ENCODE data around the gene WFIKKN2. TPM values are rescaled to one million over a fixed set of nuclear protein-coding genes. Genes with fewer than 3 reads are reported as not detected.
A peak's percentile ranks its signal among the peaks of the same experiment; 100 is the strongest.

WFIKKN2 gene
- total RNA-seq, 1 donor from 2014 or later: 0.08 TPM

DNA sequence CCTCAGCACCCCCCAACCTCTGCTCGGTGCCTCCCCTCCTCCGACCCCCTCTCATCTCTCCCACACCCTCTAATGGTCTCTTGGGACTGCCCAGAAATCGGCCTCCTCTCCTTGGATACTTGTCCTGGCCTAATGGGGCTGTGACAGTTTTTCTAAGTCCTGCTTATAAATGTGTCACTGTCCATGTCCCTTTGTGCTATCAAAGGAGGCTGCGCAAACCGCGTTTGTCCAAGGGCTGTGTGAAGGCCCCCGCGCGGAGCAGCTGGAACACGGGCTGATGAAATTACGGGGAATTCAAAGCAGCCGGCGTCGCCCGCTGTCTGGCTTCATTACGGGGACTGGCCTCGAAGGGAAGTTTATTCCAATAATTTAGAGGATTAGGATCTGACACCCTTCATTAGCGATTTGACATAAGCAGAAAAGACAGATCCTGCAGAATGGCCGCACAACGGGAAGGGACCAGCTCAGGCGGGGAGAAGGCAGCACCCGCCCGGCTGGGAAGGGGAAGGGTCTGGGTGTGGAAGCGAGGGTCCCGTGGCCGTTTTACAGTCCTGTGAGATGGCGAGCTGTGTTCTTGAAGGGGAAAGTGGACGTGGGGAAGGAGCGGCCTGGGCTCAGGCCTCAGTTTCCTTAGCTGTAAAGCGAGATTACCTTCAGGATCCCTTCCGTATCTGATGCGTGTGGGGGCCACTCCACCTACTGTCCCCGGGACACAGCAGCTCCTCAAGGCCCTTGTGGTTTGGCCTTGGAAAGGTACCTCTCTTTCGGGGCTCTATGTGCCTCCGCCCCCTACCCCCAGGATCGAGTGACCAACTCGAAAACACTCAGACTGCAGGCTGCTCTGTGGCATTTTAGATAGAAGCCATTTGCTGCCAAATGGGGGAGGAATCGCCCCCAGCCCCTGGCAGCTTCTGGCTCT is 1.6 kb upstream of the WFIKKN2 start:
- DNase-seq (ENCODE audit: low spot score) (no peak), ATAC-seq (no peak)

DNA sequence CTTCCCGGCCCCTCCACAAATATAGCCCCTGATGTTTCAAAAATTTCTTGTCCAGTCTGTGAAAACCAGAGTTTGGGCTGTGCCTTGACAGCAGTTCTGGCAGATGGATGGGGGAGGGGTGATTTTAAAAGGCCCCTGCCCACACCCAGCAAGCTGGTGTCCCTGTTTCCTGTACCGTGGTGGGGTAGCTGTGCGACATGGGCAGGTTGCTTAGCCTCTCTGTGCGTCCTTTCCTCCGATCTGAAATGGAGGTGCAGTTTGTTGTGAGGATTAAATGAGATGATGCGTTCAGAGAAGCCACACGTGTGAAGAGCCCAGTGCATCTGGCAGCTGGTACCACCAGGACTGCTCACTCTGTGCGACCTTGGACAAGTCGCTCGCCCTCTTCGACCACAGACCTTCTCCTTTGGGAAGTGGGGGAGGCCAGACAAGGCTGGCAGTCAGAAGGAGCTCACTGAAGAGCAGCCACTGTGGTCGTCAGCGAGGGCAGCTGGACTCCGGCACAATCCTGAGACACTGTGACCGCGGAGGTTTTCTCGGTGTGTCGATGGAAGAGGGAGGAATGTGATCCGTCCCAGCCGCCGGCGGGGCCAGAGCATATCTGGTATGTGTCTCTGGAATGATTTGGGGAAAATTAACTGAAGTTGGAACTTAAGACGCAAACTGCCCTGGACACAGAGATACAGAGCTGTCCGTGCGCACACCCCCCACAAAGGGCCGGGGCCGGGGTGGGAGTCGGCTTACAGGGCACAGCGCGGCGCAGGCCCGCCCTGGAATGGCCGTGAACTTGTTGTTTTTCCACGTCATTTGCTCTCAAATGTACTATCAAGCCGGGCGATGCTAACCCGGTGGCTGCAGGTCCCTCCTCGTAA is 721 bp upstream of the WFIKKN2 start:
- DNase-seq (ENCODE audit: low spot score): no peak
- ATAC-seq: no peak

DNA sequence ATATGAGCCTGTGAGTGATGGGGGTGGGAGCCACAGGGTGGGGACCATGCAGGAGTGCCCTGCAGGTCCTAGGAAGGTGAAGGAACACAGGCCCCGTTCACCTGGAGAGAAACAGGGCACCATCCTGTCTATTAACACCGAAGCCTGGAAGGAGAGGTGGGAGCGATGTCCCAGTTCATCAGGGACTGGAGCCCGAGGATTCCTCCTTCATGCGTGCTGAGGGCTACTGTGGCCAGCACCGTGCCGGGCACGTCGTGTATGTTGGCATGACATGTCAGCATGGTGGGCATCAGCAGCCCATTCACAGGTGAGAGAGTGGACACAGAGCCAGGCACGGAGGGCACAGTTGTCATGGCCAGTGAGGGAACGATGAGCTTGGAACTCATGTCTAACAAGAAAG is 1.4 kb downstream of the WFIKKN2 start:
- DNase-seq (ENCODE audit: low spot score) (no peak), ATAC-seq (no peak)

DNA sequence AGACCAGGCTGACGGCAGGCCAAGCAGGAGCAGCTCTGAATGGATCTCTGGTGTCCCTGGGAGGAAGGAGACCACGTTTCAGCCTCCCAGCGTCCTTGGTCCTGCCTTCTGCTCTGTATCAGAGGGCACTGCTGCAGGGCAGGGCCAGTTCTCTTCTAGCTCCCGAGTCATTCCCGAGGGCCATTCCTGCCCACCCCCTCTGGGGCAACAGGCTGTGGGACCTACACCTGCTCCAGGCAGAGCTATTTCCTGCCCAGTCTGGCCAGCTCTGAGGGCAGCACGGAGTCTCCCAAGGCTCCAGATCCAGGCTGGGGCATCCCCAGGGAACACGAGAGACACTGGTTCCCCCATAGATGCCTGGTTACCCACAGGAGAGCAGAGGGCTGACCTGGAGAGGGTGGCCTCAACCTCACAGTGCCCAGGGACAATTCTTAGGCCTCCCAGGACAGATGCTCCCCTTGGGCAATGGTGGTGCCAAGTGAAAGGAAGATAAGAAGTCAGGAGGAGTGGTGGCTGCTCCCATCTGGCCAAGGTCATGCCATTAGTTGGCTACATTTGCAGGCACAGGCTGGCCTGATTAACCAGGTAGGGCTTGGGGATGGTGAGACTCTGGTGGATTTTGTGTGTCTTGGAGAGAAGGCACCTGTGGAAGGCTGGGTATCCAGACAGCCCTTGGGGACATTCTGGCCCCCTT is 2.0 kb downstream of the WFIKKN2 start:
- no peak for DNase-seq (ENCODE audit: low spot score)
- ATAC-seq: no peak

DNA sequence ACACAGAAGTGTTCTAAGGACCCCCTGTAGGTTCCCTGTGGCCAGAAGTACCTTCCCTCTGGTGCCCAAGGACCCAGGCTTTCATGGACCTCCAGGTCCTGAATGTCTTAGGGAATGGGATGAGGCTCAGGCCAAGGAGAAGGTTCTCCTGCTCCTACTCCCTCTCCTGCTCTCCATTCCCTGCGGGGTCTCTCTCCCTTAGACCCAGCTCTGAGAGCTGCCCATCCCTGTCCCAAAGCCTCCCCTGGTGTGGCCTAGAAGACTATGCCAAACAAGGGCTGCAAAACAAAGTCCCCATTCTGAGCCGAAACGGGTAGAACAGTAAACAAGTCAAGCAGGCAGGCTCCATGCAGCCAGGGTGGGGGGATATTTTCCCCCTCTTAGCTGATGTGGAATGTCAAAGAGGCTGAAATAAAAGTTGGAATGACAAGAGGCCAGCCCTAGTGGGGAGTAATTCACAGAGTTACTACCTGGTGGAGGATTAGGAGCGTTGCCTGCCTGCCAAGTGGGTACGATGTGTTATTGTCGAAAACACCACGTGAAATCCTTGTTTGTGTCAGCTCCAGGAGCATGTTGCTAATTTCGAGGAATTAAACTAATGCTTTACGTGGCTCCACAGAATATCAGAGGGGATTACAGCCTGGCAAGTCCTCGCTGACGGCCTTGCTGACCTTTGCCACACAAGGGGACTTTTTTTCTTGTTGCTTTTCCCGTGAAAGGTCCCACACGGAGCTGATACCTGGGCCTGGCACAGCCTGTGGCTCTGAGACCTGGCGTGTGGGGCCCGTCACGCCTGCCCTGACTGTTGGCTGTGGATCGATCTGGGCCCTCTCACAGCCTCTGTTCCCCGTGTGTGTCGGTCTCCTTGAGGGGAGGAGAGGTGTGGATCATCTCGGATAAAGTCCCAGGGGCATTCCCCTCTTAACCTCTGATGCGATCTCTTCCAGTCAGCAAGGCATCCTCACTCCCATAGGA is 2.9 kb downstream of the WFIKKN2 start:
- ATAC-seq: no peak
- DNase-seq (ENCODE audit: low spot score): no peak

DNA sequence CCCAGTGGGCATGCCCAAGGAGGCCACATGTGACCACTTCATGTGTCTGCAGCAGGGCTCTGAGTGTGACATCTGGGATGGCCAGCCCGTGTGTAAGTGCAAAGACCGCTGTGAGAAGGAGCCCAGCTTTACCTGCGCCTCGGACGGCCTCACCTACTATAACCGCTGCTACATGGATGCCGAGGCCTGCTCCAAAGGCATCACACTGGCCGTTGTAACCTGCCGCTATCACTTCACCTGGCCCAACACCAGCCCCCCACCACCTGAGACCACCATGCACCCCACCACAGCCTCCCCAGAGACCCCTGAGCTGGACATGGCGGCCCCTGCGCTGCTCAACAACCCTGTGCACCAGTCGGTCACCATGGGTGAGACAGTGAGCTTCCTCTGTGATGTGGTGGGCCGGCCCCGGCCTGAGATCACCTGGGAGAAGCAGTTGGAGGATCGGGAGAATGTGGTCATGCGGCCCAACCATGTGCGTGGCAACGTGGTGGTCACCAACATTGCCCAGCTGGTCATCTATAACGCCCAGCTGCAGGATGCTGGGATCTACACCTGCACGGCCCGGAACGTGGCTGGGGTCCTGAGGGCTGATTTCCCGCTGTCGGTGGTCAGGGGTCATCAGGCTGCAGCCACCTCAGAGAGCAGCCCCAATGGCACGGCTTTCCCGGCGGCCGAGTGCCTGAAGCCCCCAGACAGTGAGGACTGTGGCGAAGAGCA is 4.4 kb downstream of the WFIKKN2 start:
- DNase-seq (ENCODE audit: low spot score) (no peak), ATAC-seq (no peak)

DNA sequence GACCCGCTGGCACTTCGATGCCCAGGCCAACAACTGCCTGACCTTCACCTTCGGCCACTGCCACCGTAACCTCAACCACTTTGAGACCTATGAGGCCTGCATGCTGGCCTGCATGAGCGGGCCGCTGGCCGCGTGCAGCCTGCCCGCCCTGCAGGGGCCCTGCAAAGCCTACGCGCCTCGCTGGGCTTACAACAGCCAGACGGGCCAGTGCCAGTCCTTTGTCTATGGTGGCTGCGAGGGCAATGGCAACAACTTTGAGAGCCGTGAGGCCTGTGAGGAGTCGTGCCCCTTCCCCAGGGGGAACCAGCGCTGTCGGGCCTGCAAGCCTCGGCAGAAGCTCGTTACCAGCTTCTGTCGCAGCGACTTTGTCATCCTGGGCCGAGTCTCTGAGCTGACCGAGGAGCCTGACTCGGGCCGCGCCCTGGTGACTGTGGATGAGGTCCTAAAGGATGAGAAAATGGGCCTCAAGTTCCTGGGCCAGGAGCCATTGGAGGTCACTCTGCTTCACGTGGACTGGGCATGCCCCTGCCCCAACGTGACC is 5.0 kb downstream of the WFIKKN2 start:
- no peak for DNase-seq (ENCODE audit: low spot score)
- ATAC-seq: no peak

DNA sequence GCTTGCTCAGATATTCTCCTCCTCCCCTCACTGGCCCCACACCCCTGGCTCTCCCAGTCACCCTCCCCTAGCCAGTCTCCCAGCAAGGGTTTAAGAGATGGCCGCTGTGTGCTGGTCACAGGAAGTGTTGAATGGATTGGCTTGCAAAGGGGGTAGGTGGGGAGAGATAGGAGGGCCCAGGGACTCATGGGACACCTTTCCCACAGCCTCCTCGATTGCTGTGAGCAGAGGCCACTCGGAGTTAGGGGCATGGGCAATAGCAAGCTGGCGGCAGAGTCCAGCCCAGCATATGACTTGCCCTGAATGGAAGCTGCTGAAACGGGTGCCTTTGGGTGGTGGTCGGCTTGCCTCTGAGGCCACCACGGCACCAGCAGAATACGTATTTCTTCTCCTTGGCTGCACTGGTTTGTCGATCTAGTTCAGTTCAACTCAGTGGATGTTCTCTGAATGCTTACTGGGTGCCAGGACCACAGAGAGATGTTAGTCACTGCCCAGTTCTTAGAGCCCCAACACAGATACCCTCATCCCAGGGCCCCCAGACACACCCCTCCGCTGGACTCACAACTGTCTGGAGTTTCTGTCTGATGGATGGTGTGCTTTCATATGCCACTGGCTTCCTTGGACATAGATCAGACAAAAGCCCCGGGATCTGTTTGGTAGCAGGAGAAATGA is 6.0 kb downstream of the WFIKKN2 start:
- no peak for ATAC-seq
- DNase-seq (ENCODE audit: low spot score): peak; percentile 46

DNA sequence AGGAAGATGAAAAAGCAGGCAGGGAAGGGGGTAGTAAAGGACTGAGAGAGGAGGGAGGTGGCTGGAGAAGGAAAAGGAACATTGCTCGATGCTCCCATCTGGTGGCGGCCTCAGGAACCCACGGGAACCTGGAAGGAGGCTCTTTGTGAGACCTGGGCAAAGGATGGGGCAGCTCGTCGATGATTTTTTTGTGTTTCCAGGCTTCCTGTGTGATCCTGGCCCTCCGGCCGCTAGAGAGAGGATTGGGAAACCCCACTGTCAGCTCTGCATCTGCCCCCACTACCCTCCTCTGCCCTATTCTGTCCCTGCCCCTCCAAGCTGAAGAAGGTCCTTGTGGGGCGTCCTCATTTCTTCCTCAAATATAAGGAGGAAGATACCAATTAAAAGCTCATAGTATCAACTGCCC is 6.6 kb downstream of the WFIKKN2 start:
- peak; percentile 71 for DNase-seq (ENCODE audit: low spot score)
- ATAC-seq: peak; percentile 93

DNA sequence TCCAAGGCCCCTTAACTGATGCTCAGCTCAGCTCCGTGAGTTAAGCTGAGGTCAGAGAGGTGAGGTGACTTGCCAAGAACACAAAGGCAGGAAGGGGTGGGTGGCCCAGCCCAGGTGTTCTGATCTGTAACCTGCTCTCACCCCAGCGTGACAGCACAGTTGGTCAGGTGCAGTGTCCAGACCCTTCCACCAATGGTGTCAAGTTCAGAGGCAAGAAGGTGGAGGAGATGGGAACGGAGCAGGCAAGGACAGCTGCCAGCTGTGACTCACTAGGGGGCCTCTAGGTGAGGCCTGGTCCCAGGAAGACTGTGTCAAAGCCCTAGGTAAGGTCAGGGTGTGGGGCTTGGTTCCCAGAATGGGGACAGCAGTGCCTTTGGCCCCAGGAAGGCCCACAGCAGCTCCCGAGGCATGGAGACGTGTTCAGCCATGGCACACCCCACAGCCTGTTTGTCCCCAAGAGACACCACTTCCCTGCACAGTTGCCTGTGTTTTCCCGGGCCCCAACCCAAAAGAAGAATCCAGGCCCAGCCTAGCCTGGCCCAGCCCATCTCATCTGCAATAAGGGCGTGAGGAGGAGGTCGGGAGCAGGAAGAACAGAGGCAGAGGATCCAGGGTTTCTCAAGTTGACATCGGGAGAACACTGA is 7.2 kb downstream of the WFIKKN2 start:
- ATAC-seq (no peak), DNase-seq (ENCODE audit: low spot score) (peak; percentile 44)

DNA sequence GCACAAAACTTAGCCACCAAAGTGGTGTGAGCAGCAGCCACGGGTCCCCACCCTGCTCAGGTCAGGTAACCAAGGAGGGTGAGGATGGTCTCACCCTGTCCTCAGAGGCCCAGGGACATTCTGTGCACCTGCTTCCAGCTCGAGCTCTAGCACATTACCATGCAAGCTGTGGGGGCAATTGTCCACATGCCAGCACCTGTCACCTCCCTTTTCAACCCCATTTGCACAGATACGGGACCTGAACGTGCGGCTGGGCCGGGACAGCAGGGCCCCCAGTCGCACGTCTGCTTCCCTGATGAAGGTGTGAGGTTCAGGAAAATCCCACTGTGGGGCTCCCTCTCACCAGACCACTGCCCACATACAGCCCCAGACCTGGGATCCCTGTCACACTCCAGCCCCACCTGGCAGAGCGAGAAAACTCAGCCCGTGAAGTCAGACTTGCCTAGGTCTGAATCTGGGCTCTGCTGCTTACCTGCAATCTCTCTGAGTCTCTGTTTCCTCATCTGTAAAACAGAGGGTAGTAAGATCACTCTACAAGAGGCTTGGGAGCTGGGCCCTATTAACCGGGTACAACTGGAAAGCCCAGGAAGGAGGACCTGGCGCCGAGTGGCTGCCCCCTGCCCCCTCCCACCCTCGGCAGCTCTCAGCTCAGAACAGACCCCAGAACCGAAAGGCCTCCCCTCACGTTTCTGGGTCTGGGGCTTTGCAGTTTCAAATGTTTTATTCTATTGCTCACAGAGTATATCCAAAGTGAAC is 7.9 kb downstream of the WFIKKN2 start:
- ATAC-seq (no peak), DNase-seq (ENCODE audit: low spot score) (peak; percentile 42)

DNA sequence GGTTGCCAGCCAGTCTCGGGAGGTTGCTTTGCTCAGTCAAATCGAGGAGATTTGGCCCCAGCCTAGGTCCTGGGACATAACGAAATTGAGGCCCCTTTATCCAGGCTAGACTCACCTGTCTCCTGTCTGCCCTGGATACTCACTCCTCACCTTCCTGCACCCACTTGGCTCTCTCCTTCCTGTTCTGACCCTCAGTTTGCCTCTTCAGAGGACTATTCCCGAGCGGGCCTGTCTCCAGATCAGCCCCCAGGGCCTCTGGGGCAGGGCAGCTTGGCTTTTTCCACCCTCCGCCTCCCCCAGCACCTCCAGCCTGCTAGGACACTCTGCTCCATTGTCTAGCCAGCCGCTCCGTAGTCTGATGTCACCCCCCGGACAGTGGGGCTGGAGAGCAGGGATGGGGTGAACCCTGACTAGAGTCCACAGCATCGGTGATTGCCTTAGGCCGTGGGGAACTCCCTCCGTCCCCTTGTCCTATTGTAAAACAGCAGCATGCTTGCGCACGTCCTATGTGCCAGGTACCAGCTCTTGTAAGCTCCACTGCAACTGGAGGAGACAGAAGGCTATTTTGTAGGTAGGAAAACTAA is 8.8 kb downstream of the WFIKKN2 start:
- DNase-seq (ENCODE audit: low spot score) (peak; percentile 40), ATAC-seq (no peak)

DNA sequence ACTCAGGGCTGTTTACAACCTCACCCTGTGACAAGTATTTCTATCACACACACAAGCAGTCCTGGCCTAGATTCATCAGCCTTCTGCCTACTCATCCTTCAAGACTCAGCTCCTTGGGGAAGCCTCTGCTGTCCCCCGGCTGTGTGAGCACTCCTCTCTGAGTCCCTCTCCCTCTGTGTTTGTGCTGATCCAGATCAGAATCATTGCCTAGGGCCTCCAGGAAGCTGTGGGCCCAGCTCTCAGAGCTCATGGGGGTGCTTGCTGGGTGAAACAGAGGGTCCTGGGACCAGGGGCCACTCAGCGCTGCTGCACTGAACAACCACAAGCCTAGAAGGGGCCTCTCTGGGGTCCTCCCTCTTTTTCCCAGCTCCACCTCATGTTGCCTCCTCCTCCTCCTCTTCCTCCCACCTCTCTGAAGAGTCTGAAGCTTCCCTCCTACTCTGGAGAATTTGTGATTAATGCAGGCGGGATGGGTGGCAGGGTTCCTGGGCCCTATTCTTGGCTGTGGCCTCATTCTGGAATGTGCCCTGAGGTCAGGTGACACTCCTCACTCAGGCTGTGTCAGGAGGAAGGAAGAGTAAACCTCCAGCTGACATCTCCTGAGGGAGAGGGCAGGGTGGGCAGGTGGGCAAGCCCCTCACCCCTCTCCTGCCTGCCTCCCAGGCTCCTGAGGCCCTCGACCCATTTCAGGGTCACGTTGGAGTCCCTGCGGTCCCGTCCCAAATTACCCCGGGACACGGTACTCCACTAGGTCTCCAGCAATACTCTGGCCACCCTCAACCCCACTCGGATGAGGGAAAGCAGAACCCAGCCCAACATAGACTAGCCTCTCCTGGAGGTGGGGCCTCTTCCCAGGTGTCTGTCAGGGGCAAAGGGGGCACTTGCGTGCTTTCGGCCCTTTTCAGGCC is 10.1 kb downstream of the WFIKKN2 start:
- DNase-seq (ENCODE audit: low spot score) (peak; percentile 38), ATAC-seq (no peak)

DNA sequence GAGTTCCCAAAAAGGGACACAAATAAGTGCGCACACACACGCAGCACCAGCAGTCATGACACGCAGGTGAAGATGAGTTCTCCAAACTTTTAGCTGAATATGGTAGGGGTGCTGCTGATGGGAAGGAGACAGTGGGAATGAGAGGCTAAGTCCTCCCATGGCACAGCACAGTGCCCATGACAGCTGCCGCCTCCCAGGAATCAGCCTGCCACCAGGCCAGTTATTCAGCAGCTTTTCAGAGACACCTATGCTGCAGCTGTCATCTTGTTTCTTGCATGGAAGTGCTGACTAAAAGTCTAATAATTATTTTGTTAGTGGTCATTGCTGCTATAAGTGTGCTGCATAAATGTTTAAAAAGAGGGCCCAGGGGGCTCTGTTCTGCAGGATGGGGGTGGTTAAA is 12.2 kb downstream of the WFIKKN2 start:
- ATAC-seq: no peak

DNA sequence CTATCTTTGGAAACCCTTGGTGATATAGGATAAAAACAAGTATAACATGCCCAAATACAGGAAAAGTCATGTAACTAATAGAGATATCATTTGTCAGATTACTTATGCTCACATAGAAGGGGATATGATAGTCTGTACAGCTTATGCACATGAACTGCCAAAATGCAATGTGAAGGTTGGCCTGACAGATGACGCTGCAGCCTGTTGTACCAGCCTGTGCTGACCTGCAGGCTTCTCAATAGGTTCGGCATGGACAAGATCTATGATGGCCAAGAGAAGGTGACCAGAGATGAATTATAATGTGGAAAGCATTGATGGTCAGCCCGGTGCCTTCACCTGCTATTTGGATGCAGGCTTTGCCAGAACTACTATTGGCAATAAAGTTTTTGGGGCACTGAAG is 12.7 kb downstream of the WFIKKN2 start:
- no peak for DNase-seq (ENCODE audit: low spot score)
- ATAC-seq: no peak

More for the DNA sequence above, 12.2 kb downstream of the WFIKKN2 start:
- DNase-seq (ENCODE audit: low spot score): peak; percentile 29

DNA sequence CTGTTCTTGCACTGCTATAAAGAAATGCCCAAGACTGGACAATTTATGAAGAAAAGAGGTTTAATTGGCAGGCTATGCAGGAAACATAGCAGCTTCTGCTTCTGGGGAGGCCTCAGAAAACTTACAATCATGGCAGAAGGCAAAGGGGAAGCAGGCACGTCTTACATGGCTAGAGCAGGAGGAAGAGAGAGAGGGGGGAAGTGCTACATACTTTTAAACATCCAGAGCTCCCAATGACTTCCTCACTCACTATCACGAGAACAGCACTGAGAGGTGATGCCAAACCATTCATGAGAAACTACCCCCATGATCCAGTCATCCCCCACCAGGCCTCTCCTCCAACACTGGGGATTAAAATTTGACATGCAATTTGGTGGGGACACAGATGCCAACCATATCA is 13.3 kb downstream of the WFIKKN2 start:
- DNase-seq (ENCODE audit: low spot score) (no peak), ATAC-seq (no peak)

Data from left lobe of liver (tissue), 2 donors.